GM12875 (cell line): ENCODE measurements around the gene SMYD4.

ENCODE experiments used
- H3K4me3 ChIP-seq: one replicate; pipeline ENCODE4 v1.5.1; 2011; ENCODE audit warnings: low read depth, low read length, control low read depth
- TF ChIP-seq, protein P1 (sequence below): IDR thresholded peaks from 2 replicates; pipeline ENCODE4 v1.5.1; 2011; ENCODE audit warnings: low read depth, mild to moderate bottlenecking, control low read depth, inconsistent platforms, low read length, moderate library complexity, borderline replicate concordance; ENCODE audit not compliant: insufficient read depth

Gene SMYD4

DNA sequence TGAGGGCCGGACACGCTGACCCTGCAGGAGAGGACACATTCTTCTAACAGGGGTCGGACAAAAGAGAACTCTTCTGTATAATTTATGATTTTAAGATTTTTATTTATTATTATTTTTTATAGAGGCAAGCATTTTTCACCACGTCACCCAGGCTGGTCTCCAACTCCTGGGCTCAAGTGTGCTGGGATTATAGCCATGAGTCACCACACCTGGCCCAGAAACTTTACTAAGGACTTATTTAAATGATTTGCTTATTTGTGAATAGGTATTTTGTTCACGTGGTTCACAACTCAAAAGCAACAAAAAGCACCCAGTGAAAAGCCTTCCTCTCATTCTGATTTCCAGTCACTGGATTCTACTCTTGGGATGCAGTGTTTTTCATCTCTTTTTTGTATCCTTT is 70.2 kb downstream of the SMYD4 start:
- TF ChIP-seq, protein P1, sequence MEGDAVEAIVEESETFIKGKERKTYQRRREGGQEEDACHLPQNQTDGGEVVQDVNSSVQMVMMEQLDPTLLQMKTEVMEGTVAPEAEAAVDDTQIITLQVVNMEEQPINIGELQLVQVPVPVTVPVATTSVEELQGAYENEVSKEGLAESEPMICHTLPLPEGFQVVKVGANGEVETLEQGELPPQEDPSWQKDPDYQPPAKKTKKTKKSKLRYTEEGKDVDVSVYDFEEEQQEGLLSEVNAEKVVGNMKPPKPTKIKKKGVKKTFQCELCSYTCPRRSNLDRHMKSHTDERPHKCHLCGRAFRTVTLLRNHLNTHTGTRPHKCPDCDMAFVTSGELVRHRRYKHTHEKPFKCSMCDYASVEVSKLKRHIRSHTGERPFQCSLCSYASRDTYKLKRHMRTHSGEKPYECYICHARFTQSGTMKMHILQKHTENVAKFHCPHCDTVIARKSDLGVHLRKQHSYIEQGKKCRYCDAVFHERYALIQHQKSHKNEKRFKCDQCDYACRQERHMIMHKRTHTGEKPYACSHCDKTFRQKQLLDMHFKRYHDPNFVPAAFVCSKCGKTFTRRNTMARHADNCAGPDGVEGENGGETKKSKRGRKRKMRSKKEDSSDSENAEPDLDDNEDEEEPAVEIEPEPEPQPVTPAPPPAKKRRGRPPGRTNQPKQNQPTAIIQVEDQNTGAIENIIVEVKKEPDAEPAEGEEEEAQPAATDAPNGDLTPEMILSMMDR: no peak
- H3K4me3 ChIP-seq: no peak overlapping the region

DNA sequence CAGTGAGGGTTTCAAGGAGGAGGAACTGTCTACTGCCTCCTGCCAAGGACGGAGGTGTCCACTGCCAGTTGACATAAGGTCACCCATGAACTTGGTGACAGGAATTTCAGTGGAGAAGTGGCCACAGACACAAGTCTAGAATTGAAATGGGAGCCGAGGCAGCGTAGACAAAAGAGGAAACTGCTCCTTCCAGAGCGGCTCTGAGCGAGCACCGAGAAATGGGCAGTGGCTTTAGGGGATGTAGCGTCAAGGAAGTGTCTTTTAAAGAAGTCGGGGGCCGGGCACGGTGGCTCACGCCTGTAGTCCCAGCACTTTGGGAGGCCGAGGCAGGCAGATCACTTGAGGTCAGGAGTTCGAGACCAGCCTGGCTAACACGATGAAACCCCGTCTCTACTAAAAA is 70.9 kb downstream of the SMYD4 start:
- TF ChIP-seq, protein P1: no peak
- no peak overlapping the region for H3K4me3 ChIP-seq

DNA sequence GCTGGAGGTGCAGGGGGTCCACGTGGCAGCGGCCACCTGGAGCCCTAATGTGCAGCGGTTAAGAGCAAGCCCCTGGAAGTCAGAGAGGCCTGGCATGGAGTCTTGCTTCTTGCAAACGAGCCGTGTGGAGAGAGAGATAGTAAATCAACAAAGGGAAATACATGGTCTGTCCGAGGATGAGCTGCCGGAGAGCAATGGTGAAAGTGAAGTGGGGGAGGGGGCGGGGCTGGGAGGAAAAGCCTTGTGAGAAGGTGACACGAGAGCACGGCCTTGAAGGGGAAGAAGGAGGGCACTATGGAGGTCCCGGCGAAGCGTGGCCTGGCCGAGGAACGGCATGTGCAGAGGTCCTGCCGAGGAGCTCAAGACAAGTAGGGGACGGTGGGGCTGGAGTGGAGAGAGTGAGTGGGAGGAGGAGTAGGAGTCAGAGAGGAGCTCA is 73.9 kb downstream of the SMYD4 start:
- H3K4me3 ChIP-seq: no peak overlapping the region
- TF ChIP-seq, protein P1: no peak

DNA sequence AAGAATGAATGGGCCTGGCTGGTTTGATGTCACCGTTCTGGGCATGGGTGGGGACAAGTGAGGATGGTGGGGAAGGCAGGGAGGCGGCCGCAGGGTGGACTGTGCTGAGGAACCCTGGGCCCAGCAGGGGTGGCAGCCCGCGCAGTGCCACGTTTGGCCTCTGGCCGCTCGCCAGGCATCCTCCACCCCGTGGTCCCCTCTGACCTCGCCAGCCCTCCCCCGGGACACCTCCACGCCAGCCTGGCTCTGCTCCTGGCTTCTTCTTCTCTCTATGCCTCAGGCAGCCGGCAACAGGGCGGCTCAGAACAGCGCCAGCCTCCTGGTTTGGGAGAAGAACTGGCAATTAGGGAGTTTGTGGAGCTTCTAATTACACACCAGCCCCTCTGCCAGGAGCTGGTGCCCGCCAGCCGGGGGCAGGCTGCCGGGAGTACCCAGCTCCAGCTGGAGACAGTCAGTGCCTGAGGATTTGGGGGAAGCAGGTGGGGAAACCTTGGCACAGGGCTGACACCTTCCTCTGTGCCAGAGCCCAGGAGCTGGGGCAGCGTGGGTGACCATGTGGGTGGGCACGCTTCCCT is 74.4 kb downstream of the SMYD4 start:
- no peak overlapping the region for H3K4me3 ChIP-seq
- TF ChIP-seq, protein P1: no peak

DNA sequence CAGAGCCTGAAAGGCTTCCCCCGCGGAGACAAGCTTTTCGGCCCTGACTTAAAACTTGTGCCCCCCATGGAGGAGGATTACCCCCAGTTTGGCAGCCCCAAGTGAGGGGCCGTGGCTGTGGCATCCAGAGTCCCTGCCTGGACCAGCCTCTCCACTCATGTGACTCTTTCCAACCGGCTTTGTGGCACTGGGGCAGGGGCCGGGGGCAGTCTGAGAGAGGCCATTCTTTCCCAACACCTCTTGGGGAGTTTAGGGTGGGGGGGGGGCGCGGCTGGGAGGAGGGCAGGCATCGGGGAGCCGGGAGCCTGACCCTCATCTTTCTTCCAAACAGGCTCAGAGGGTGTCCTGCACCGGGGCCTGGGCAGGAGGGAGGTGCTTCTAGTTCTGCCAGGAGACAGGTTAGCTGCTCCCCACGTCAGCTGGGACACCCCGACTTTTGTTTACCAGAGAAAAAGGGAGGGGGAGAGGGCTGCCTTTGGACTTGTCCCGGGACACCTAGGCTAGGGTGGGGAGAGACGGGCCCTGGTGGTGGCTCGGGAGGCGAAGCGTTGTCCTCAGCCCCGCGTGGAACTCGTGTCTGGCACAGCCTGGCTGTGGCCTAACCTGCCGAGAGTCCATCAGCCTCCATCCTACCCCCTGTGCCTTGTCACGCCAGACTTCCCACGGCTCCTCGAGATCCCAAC is 75.1 kb downstream of the SMYD4 start:
- TF ChIP-seq, protein P1: no peak
- no peak overlapping the region for H3K4me3 ChIP-seq

DNA sequence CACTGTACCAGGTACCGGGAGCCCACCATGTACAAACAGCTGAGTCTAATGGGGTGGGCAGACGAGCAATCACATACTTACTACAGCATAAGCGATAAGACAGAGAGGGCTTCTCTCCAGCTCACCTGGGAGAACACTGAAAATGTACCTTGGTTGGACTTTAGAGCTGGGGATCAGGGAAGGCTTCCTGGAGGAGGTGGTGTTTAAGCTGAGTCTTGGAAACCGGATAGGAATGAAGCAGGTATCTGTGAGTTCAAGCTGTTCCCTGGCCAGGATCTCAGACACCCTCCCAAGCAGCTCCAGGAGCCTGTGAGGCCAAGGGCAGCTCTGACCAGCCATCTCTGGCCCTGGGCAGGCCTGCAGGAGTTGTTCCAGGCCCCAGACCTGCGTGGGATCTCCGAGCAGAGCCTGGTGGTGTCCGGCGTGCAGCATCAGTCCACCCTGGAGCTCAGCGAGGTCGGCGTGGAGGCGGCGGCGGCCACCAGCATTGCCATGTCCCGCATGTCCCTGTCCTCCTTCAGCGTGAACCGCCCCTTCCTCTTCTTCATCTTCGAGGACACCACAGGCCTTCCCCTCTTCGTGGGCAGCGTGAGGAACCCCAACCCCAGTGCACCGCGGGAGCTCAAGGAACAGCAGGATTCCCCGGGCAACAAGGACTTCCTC is 75.8 kb downstream of the SMYD4 start:
- TF ChIP-seq, protein P1: no peak

More for the DNA sequence above, 75.8 kb downstream of the SMYD4 start:
- no peak overlapping the region for H3K4me3 ChIP-seq
